Measurements from ENCODE around the gene PRRX2.

The PRRX2 gene

GRCh38 chr9:129624947-129625346 is 40.5 kb upstream of the PRRX2 start:
- TF ChIP-seq ZFP3 (CRISPR knock-in tag; IDR thresholded peaks at IDR 0.05): no peak
- TF ChIP-seq ZC3H10 (CRISPR knock-in tag; IDR thresholded peaks at IDR 0.05): no peak
- TF ChIP-seq, protein P1, sequence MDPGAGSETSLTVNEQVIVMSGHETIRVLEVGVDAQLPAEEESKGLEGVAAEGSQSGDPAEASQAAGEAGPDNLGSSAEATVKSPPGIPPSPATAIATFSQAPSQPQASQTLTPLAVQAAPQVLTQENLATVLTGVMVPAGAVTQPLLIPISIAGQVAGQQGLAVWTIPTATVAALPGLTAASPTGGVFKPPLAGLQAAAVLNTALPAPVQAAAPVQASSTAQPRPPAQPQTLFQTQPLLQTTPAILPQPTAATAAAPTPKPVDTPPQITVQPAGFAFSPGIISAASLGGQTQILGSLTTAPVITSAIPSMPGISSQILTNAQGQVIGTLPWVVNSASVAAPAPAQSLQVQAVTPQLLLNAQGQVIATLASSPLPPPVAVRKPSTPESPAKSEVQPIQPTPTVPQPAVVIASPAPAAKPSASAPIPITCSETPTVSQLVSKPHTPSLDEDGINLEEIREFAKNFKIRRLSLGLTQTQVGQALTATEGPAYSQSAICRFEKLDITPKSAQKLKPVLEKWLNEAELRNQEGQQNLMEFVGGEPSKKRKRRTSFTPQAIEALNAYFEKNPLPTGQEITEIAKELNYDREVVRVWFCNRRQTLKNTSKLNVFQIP (CRISPR knock-in tag; IDR thresholded peaks at IDR 0.05; ENCODE audit: borderline replicate concordance, low read depth): no peak
- no peak for TF ChIP-seq PATZ1 (CRISPR knock-in tag; IDR thresholded peaks at IDR 0.05; ENCODE audit: borderline replicate concordance)
- no peak for TF ChIP-seq CSDC2 (CRISPR knock-in tag; IDR thresholded peaks at IDR 0.05)
- no peak for TF ChIP-seq RARB (CRISPR knock-in tag; IDR thresholded peaks at IDR 0.05)
- ATAC-seq: no peak

- peak; percentile 76 for ATAC-seq
- TF ChIP-seq PPARA (CRISPR knock-in tag; IDR thresholded peaks at IDR 0.05; ENCODE audit: borderline replicate concordance) (no peak), ZNF565 (CRISPR knock-in tag; conservative IDR thresholded peaks at IDR 0.05; ENCODE audit: low read depth) (no peak), OSR1 (CRISPR knock-in tag; IDR thresholded peaks at IDR 0.05) (no peak), SNAI2 (CRISPR knock-in tag; IDR thresholded peaks at IDR 0.05) (peak; percentile 36; the same call in 1 of the 2 replicates), BACH2 (CRISPR knock-in tag; IDR thresholded peaks at IDR 0.05; ENCODE audit: borderline replicate concordance) (no peak)
Measured at GRCh38 chr9:129626079-129626624, 39.3 kb upstream of the PRRX2 start, which contains the start of gene NTMT1. Gene NTMT1, plus strand, starts transcription at chr9:129626163. Its CDS starts 6,541 bp downstream, at chr9:129632704.

DNA sequence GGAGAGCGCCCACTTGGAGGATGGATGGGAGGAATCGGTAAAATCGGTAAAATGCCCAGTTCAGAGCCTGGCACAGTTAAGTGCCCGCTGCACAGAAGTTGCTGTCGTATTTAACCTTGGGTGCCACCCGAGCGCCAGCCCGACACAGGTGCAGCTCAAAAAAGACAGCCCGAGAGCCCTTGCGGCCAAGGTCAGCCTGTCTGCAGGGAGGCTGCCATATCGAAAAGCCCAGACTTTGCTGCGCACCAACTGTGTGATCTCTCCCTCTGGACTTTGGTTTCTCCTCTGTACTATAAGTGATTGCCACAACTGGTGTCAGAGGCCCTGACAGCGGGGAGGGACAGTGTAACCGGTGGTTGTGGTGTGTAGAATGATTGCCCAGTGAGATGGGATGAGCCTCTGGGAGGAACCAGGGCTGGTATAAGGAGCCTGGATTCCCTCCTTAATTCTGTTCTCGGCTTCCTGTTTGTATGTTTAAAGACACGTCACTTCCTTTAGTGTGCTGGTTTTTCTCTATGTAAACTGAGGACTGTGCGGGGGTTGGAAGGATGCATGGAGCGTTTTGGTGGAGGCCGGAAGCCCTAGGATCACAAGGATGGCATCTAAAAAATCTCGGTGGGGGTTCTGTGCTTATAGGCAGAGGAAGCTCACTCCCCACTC is 38.7 kb upstream of the PRRX2 start:
- TF ChIP-seq, protein P1 (CRISPR knock-in tag; IDR thresholded peaks at IDR 0.05; ENCODE audit: borderline replicate concordance, low read depth): no peak
- TF ChIP-seq ZFP30 (CRISPR knock-in tag; IDR thresholded peaks at IDR 0.05) (no peak), BACH2 (CRISPR knock-in tag; IDR thresholded peaks at IDR 0.05; ENCODE audit: borderline replicate concordance) (no peak), ESRRG (CRISPR knock-in tag; IDR thresholded peaks at IDR 0.05) (no peak), TOX (CRISPR knock-in tag; IDR thresholded peaks at IDR 0.05; ENCODE audit: borderline replicate concordance) (no peak), CSDC2 (CRISPR knock-in tag; IDR thresholded peaks at IDR 0.05) (no peak), PATZ1 (CRISPR knock-in tag; IDR thresholded peaks at IDR 0.05; ENCODE audit: borderline replicate concordance) (no peak), ZNF70 (CRISPR knock-in tag; IDR thresholded peaks at IDR 0.05) (no peak), TSHZ2 (CRISPR knock-in tag; IDR thresholded peaks at IDR 0.05) (no peak)
- ATAC-seq: peak; percentile 64
